B cell (primary cell): ENCODE measurements around the gene CIP2A. TPM values are rescaled to one million over a fixed set of nuclear protein-coding genes. Genes with fewer than 3 reads are reported as not detected.

ENCODE experiments used
- ATAC-seq: fragments of 200-7000 bp; cut with Tn5 transposase; one replicate; pipeline ENCODE4 v1.10.0; 2021; ENCODE audit warnings: low read depth, mild to moderate bottlenecking, moderate number of reproducible peaks, moderate library complexity
- CTCF ChIA-PET: fragments of 350-600 bp; sonication (Branson Sonifier 250); formaldehyde crosslinking; loops from one replicate; lab custom pipeline; 2021; ENCODE audit warnings: antibody characterized with exemption, inconsistent platforms; lab: Charles Lee
- POLR2A ChIA-PET: fragments of 350-600 bp; sonication (Branson Sonifier 250); formaldehyde crosslinking; loops from one replicate; lab custom pipeline; 2021; ENCODE audit warnings: antibody characterized with exemption; lab: Charles Lee
- DNase-seq: peaks from one replicate; pipeline ENCODE4 v3.0.0; 2013
- H2AFZ ChIP-seq: 2 replicates; pipeline ENCODE4 v1.6.1; 2012; ENCODE audit warnings: mild to moderate bottlenecking, low read depth, low read length; ENCODE audit not compliant: insufficient read depth, poor library complexity, severe bottlenecking
- H3K27ac ChIP-seq, 2 donors: 1 replicate in 1 of 2; 2 replicates in 1 of 2; pipeline ENCODE4 v1.5.1; 2012 to 2013; ENCODE audit warnings: low read length in 2 of 2, mild to moderate bottlenecking in 2 of 2, moderate library complexity in 1 of 2
- H3K27me3 ChIP-seq, 4 experiments: fragments of 200-600 bp in 1 of 4; sonication (generic) in 1 of 4; replicated peaks in 1 of 4; 1 replicate in 2 of 4; 2 replicates in 2 of 4; pipeline versions ENCODE4 v1.6.1 to v1.7.0; 2013 to 2016; ENCODE audit warnings: low read length in 3 of 4, mild to moderate bottlenecking in 2 of 4, mixed read lengths in 1 of 4, moderate library complexity in 1 of 4; ENCODE audit not compliant: insufficient read depth in 4 of 4, control insufficient read depth in 3 of 4; ENCODE audit errors: control extremely low read depth in 1 of 4
- H3K36me3 ChIP-seq, 2 experiments: replicated peaks in 1 of 2; 1 replicate in 1 of 2; 2 replicates in 1 of 2; pipeline versions ENCODE4 v1.6.1 to v1.7.1; 2013; ENCODE audit warnings: low read length in 1 of 2; ENCODE audit not compliant: insufficient read depth in 2 of 2, control insufficient read depth in 1 of 2; ENCODE audit errors: control extremely low read depth in 1 of 2, extremely low read depth in 1 of 2
- H3K4me1 ChIP-seq, 2 donors: fragments of 200-600 bp in 1 of 2; sonication (generic) in 1 of 2; 1 replicate in 1 of 2; 2 replicates in 1 of 2; pipeline versions ENCODE4 v1.5.1 to v1.6.1; 2013 to 2017; ENCODE audit warnings: low read length in 2 of 2; ENCODE audit not compliant: control insufficient read depth in 2 of 2, insufficient read depth in 2 of 2
- H3K4me2 ChIP-seq: replicated peaks from 2 replicates; pipeline ENCODE3; 2012; ENCODE audit warnings: mild to moderate bottlenecking, low read depth, low read length; ENCODE audit not compliant: poor library complexity, severe bottlenecking
- H3K4me3 ChIP-seq, 5 experiments: fragments of 200-600 bp in 1 of 5; sonication (generic) in 1 of 5; 1 replicate in 3 of 5; 2 replicates in 2 of 5; pipeline versions ENCODE4 v1.5.1 to v1.7.0; 2011 to 2016; ENCODE audit warnings: low read length in 4 of 5, mild to moderate bottlenecking in 4 of 5, low read depth in 2 of 5, control low read depth in 1 of 5, moderate library complexity in 1 of 5; ENCODE audit not compliant: insufficient read depth in 1 of 5; ENCODE audit errors: control extremely low read depth in 1 of 5, extremely low read depth in 1 of 5
- H3K79me2 ChIP-seq: fragments of 200-600 bp; sonication (generic); one replicate; pipeline ENCODE4 v1.6.0; 2016; ENCODE audit warnings: low read length; ENCODE audit not compliant: control insufficient read depth, insufficient read depth
- H3K9ac ChIP-seq: fragments of 200-600 bp; sonication (generic); 2 replicates; pipeline ENCODE4 v1.6.1; 2017; ENCODE audit warnings: mild to moderate bottlenecking, low read length, moderate library complexity
- H3K9me3 ChIP-seq, 3 donors: one replicate each; pipeline versions ENCODE4 v1.6.1 to v1.7.1; 2013; ENCODE audit warnings: low read length in 2 of 3; ENCODE audit not compliant: control insufficient read depth in 2 of 3, insufficient read depth in 1 of 3; ENCODE audit errors: control extremely low read depth in 1 of 3
- H4K20me1 ChIP-seq: 2 replicates; pipeline ENCODE4 v1.6.0; 2012; ENCODE audit warnings: mild to moderate bottlenecking, low read length; ENCODE audit not compliant: insufficient read depth, control insufficient read depth, poor library complexity, severe bottlenecking
- H3K27ac Mint-ChIP-seq: one replicate; pipeline ENCODE4 v1.8.0; 2021; ENCODE audit warnings: mixed read lengths
- H3K27me3 Mint-ChIP-seq: one replicate; pipeline ENCODE4 v1.8.0; 2021; ENCODE audit warnings: mixed read lengths
- H3K4me1 Mint-ChIP-seq: one replicate; pipeline ENCODE4 v1.8.0; 2021; ENCODE audit warnings: mixed read lengths
- H3K4me3 Mint-ChIP-seq: one replicate; pipeline ENCODE4 v1.8.0; 2021; ENCODE audit warnings: mixed read lengths
- H3K9me3 Mint-ChIP-seq: one replicate; pipeline ENCODE4 v1.8.0; 2022; ENCODE audit warnings: mixed read lengths; ENCODE audit not compliant: insufficient read depth
- CTCF ChIP-seq: fragments of 200-600 bp; IDR thresholded peaks from one replicate; pipeline ENCODE4 v1.8.0; 2022; ENCODE audit warnings: antibody characterized with exemption, mild to moderate bottlenecking
- EZH2 ChIP-seq: IDR thresholded peaks from 2 replicates; pipeline ENCODE4 v1.6.1; 2012; ENCODE audit warnings: borderline replicate concordance, low read depth, mild to moderate bottlenecking, moderate library complexity, low read length; ENCODE audit not compliant: insufficient read depth, poor library complexity, severe bottlenecking
- WGBS: methylation state at CpG from one replicate; pipeline ENCODE4 v1.1.5; 2013; ENCODE audit warnings: missing lambda C conversion rate; ENCODE audit not compliant: insufficient coverage; 5-methylcytosine and 5-hydroxymethylcytosine counted together
- intact Hi-C: fragments of 100-400 bp; cut with micrococcal nuclease; formaldehyde crosslinking; loops from one replicate; pipeline ENCODE4 v1.10.0; 2022
- polyA plus RNA-seq: library from polyadenylated mRNA; depleted of rRNA; stranded (reverse); fragments of >200 nt; gene quantifications from 2 replicates; pipeline ENCODE4 v1.2.3, GENCODE V29; 2012
- total RNA-seq, 2 donors: library from RNA; stranded (reverse); fragments of 120-200 nt in 1 of 2; gene quantifications; 1 replicate in 1 of 2; 2 replicates in 1 of 2; pipeline versions ENCODE4 v1.2.3 to v1.2.4, GENCODE V29; 2013 to 2022

The CIP2A gene
- total and polyA plus RNA-seq, 2 donors (not counting 1 experiment from before 2014, with no cell fraction given) = 2.3 to 11.0 TPM

- Histone ChIP-seq H3K27me3 (no peaks in the 10 kb centered on the region), H3K27ac (no peak overlapping the region), H3K4me3 (no peak overlapping the region), H3K79me2 (no peaks in the 10 kb centered on the region), H3K36me3 (peaks cover 0 to 7% of the 10 kb centered on the region in 2 experiments), H4K20me1 (no peaks in the 10 kb centered on the region), H3K9me3 (no peaks in the 10 kb centered on the region), H3K4me1 (peaks cover 0 to 3% of the 10 kb centered on the region in 2 donors), H2AFZ (no peak overlapping the region), H3K4me2 (no peak overlapping the region), H3K9ac (no peak overlapping the region)
- Mint-ChIP-seq H3K27me3 (no peaks in the 10 kb centered on the region), H3K27ac (no peak overlapping the region), H3K4me1 (peaks cover 9% of the 10 kb centered on the region), H3K4me3 (no peak overlapping the region), H3K9me3 (no peaks in the 10 kb centered on the region)
- ChIA-PET POLR2A (no interaction called here), CTCF (no interaction called here)
- WGBS = no CpG with 5 or more reads among the region's 1 CpG
- ATAC-seq (no peak), DNase-seq (no peak)
- intact Hi-C loops = no loop called here
- TF ChIP-seq CTCF (no peak), EZH2 (no peak)
Measured at GRCh38 chr3:108629974-108630373, 40.7 kb upstream of the CIP2A start.

- Histone ChIP-seq H3K4me1 (no peaks in the 10 kb centered on the region), H3K9ac (no peak overlapping the region), H3K4me2 (no peak overlapping the region), H3K79me2 (no peaks in the 10 kb centered on the region), H2AFZ (no peak overlapping the region), H3K9me3 (peaks cover 0 to 2% (median 0%) of the 10 kb centered on the region in 3 donors), H3K4me3 (no peak overlapping the region), H4K20me1 (no peaks in the 10 kb centered on the region), H3K36me3 (peaks cover 0 to 11% of the 10 kb centered on the region in 2 experiments), H3K27ac (no peak overlapping the region), H3K27me3 (no peaks in the 10 kb centered on the region)
- H3K27ac Mint-ChIP-seq = no peak overlapping the region
- H3K4me3 Mint-ChIP-seq = no peak overlapping the region
- CTCF ChIA-PET = no interaction called here
- H3K27me3 Mint-ChIP-seq = no peaks in the 10 kb centered on the region
- DNase-seq (no peak), ATAC-seq (no peak)
- intact Hi-C loops = no loop called here
- 100% methylated on average over 1 of the region's 3 CpGs for WGBS
- peaks cover 3% of the 10 kb centered on the region for H3K9me3 Mint-ChIP-seq
- no peak for TF ChIP-seq CTCF
- TF ChIP-seq EZH2 = no peak
- POLR2A ChIA-PET = no interaction called here
- no peaks in the 10 kb centered on the region for H3K4me1 Mint-ChIP-seq
Measured at GRCh38 chr3:108623504-108623903, 34.3 kb upstream of the CIP2A start.
